Heart left ventricle (tissue), 13 donors: ENCODE results near the gene LATS1.
"Not testable (repeated sequence)": the region's sequence is repeated elsewhere in the genome, so short reads cannot be mapped to it uniquely, and the experiment has no call there.

Experiments
- POLR2A ChIP-seq, 2 donors: fragments of 450-650 bp; IDR thresholded peaks; one replicate each; pipeline ENCODE4 v1.6.1; 2017; ENCODE audit warnings: antibody characterized with exemption in 2 of 2, mild to moderate bottlenecking in 2 of 2, moderate library complexity in 2 of 2
- TF ChIP-seq, protein P1 (sequence below), 12 donors: fragments of 200-600 bp; sonication (generic) in 4 of 12; IDR thresholded peaks; one replicate each; pipeline versions ENCODE4 v1.5.0 to v1.8.0; 2018 to 2022; ENCODE audit warnings: antibody characterized with exemption in 12 of 12, mild to moderate bottlenecking in 5 of 12
- donor health status: ischemic (EF 13 %, LVEDD 7.1; RV severe dilation, severe dysfunction).
- donor health status: DM: no; HTN: yes; CAD: no.
- donor health status: DM: no; HTN: no; CAD: no.
- donor health status: ischemic (EF 25% LVEDD 6.9; RV normal size, moderate dysfunction).
- donor health status: ischemic (EF 25% LVEDD 5.7; RV mildly dilated, moderate dysfunction).
- donor health status: ischemic (EF 35%, LVEDD 5.7; RV mildly dilated, moderate dysfunction).
- donor health status: nonischemic (EF 11% LVEDD 7.7; RV severe dilation, severe dysfunction).
- donor health status: DM: yes; HTN: yes; CAD: no.
- donor health status: PGD.
- donor health status: ischemic (EF 29% LVEDD 5.4; RV normal size, mild dysfunction).
- donor health status: nonischemic (EF 23%, LVEDD 6.1; RV moderate dilation, normal function).

- TF ChIP-seq, protein P1, sequence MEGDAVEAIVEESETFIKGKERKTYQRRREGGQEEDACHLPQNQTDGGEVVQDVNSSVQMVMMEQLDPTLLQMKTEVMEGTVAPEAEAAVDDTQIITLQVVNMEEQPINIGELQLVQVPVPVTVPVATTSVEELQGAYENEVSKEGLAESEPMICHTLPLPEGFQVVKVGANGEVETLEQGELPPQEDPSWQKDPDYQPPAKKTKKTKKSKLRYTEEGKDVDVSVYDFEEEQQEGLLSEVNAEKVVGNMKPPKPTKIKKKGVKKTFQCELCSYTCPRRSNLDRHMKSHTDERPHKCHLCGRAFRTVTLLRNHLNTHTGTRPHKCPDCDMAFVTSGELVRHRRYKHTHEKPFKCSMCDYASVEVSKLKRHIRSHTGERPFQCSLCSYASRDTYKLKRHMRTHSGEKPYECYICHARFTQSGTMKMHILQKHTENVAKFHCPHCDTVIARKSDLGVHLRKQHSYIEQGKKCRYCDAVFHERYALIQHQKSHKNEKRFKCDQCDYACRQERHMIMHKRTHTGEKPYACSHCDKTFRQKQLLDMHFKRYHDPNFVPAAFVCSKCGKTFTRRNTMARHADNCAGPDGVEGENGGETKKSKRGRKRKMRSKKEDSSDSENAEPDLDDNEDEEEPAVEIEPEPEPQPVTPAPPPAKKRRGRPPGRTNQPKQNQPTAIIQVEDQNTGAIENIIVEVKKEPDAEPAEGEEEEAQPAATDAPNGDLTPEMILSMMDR (IDR thresholded peaks at IDR 0.05) = not testable (repeated sequence)
- TF ChIP-seq POLR2A (IDR thresholded peaks at IDR 0.05) = not testable (repeated sequence)
These were observed 35.4 kb upstream of the LATS1 start for GRCh38 chr6:149753374-149753637.
